GM12878 (cell line): ENCODE results near the gene TTC29. TPM values are rescaled to one million over a fixed set of nuclear protein-coding genes. Genes with fewer than 3 reads are reported as not detected.

Experiments
- ATAC-seq: fragments of 200-7000 bp; cut with Tn5 transposase; 3 replicates; pipeline ENCODE4 v1.9.1; 2020; ENCODE audit warnings: mild to moderate bottlenecking, moderate library complexity
- BruUV-seq: library from RNA; stranded (reverse); fragments of 400-500 nt; replicated peaks from 2 replicates; lab custom pipeline; 2021; lab: Mats Ljungman, UMichigan
- CTCF ChIA-PET: fragments of 300-600 bp; sonication (Branson Sonifier 250); formaldehyde crosslinking; extraction: SDS; loops from one replicate; lab custom pipeline; 2021; ENCODE audit warnings: inconsistent platforms; lab: Yijun Ruan, JAX
- POLR2A ChIA-PET: fragments of 350-600 bp; formaldehyde crosslinking; extraction: SDS; loops from one replicate; lab custom pipeline; 2021; ENCODE audit warnings: inconsistent platforms; lab: Charles Lee
- RAD21 ChIA-PET: fragments of 300-600 bp; sonication (Branson Sonifier 250); formaldehyde crosslinking; loops from one replicate; lab custom pipeline; 2023; ENCODE audit warnings: antibody characterized with exemption; ENCODE audit not compliant: unreplicated experiment; lab: Charles Lee
- SMC1A ChIA-PET: fragments of 300-600 bp; sonication (Branson Sonifier 250); formaldehyde crosslinking; loops from one replicate; lab custom pipeline; 2023; ENCODE audit not compliant: unreplicated experiment, uncharacterized antibody; lab: Charles Lee
- DNase-seq: peaks from one replicate; pipeline ENCODE4 v3.0.0-alpha.2; 2011; ENCODE audit warnings: low read depth, low spot score
- FAIRE-seq: peaks from 3 replicates; lab custom pipeline; 2011; peaks lifted over from hg19 to GRCh38; lab: Jason Lieb, UNC
- H2AFZ ChIP-seq: 2 replicates; pipeline ENCODE4 v1.6.0; 2011; ENCODE audit warnings: low read depth, low read length, control low read depth; ENCODE audit not compliant: control insufficient read depth
- H3K27ac ChIP-seq: 2 replicates; pipeline ENCODE4 v1.5.1; 2011; ENCODE audit warnings: control low read depth; ENCODE audit not compliant: control insufficient read depth, insufficient read depth
- H3K27me3 ChIP-seq, 2 experiments: replicated peaks in 1 of 2; 2 replicates each; pipeline versions ENCODE4 v1.6.0 to v1.6.1; 2011; ENCODE audit warnings: low read length in 1 of 2; ENCODE audit not compliant: control insufficient read depth in 2 of 2, insufficient read depth in 2 of 2
- H3K36me3 ChIP-seq, 2 experiments: 2 replicates each; pipeline ENCODE4 v1.5.1; 2011; ENCODE audit warnings: low read length in 1 of 2; ENCODE audit not compliant: control insufficient read depth in 2 of 2, insufficient read depth in 2 of 2
- H3K4me1 ChIP-seq: 2 replicates; pipeline ENCODE4 v1.6.1; 2011; ENCODE audit warnings: mild to moderate bottlenecking, low read length, moderate library complexity, mixed read lengths; ENCODE audit not compliant: control insufficient read depth, insufficient read depth
- H3K4me2 ChIP-seq: 2 replicates; pipeline ENCODE4 v1.6.0; 2011; ENCODE audit warnings: control low read depth; ENCODE audit not compliant: control insufficient read depth, insufficient read depth
- H3K4me3 ChIP-seq: fragments of 200-600 bp; sonication (generic); 2 replicates; pipeline ENCODE4 v1.5.1; 2016
- H3K79me2 ChIP-seq: 2 replicates; pipeline ENCODE4 v1.6.0; 2011; ENCODE audit warnings: low read length; ENCODE audit not compliant: control insufficient read depth, insufficient read depth
- H3K9ac ChIP-seq: 2 replicates; pipeline ENCODE4 v1.8.0; 2011; ENCODE audit warnings: low read length, control low read depth, mixed read lengths; ENCODE audit not compliant: control insufficient read depth, insufficient read depth
- H3K9me3 ChIP-seq: replicated peaks from 3 replicates; pipeline ENCODE4 v1.5.1; 2011; ENCODE audit warnings: mild to moderate bottlenecking, low read length; ENCODE audit not compliant: control insufficient read depth, insufficient read depth
- H4K20me1 ChIP-seq: 2 replicates; pipeline ENCODE4 v1.6.0; 2011; ENCODE audit not compliant: control insufficient read depth, insufficient read depth
- CBX3 ChIP-seq: fragments of 200-600 bp; sonication (generic); IDR thresholded peaks from 2 replicates; pipeline ENCODE4 v1.6.1; 2016; ENCODE audit warnings: low read depth, borderline replicate concordance
- CHD1 ChIP-seq: IDR thresholded peaks from 2 replicates; pipeline ENCODE4 v1.6.1; 2012; ENCODE audit warnings: low read depth, low read length, improper control_type of control experiment
- CHD4 ChIP-seq: fragments of 200-600 bp; sonication (generic); IDR thresholded peaks from 2 replicates; pipeline ENCODE4 v1.6.1; 2016; ENCODE audit warnings: mild to moderate bottlenecking
- CTCF ChIP-seq, 3 experiments: IDR thresholded peaks in 2 of 3; conservative IDR thresholded peaks in 1 of 3; 2 replicates each; pipeline ENCODE4 v1.5.1; 2011; ENCODE audit warnings: low read depth in 3 of 3, low read length in 3 of 3, mild to moderate bottlenecking in 3 of 3, control low read depth in 2 of 3, moderate library complexity in 2 of 3, inconsistent platforms in 1 of 3, mixed read lengths in 1 of 3; ENCODE audit not compliant: control insufficient read depth in 2 of 3, insufficient read depth in 1 of 3; ENCODE audit errors: extremely low read depth in 1 of 3
- MAX ChIP-seq: IDR thresholded peaks from 2 replicates; pipeline ENCODE4 v1.6.1; 2012; ENCODE audit warnings: low read depth, low read length, improper control_type of control experiment
- RBBP5 ChIP-seq: fragments of 200-600 bp; sonication (generic); conservative IDR thresholded peaks from 2 replicates; pipeline ENCODE4 v1.6.1; 2016
- ZBED1 ChIP-seq: IDR thresholded peaks from 2 replicates; pipeline ENCODE4 v1.6.1; 2016; ENCODE audit warnings: borderline replicate concordance
- ZNF384 ChIP-seq: IDR thresholded peaks from 2 replicates; pipeline ENCODE4 v1.6.1; 2012; ENCODE audit warnings: low read depth, mild to moderate bottlenecking, low read length, improper control_type of control experiment, borderline replicate concordance
- ZNF687 ChIP-seq: fragments of 450-650 bp; IDR thresholded peaks from 2 replicates; pipeline ENCODE4 v1.6.1; 2017; ENCODE audit warnings: mild to moderate bottlenecking, moderate library complexity
- WGBS: methylation state at CpG from one replicate; pipeline ENCODE4 v1.1.6; 2016; ENCODE audit warnings: low lambda C conversion rate; ENCODE audit not compliant: insufficient replicate concordance, insufficient coverage; ENCODE audit errors: missing lambda C conversion rate; 5-methylcytosine and 5-hydroxymethylcytosine counted together
- in situ Hi-C: fragments of 300-500 bp; cut with MboI; formaldehyde crosslinking; loops from 9 replicates; pipeline ENCODE4 v1.14.3; 2018; ENCODE audit warnings: mixed read lengths
- intact Hi-C: fragments of 100-400 bp; cut with micrococcal nuclease; formaldehyde crosslinking; loops from one replicate; pipeline ENCODE4 v1.14.2; 2022; ENCODE audit not compliant: unreplicated experiment
- polyA plus RNA-seq, 11 experiments: library from polyadenylated mRNA; depleted of rRNA in 4 of 11; unstranded in 6 of 11; stranded (reverse) in 5 of 11; fragments of >200 nt; fragmentation: Nextera tagmentation in 4 of 11; fragmentation: Illumina TruSeq in 1 of 11; extraction: Ambion mirVana in 4 of 11; extraction: Trizol in 1 of 11; gene quantifications; 1 replicate in 1 of 11; 2 replicates in 10 of 11; pipeline versions ENCODE4 v1.2.1 to v1.2.3, GENCODE V29; 2011 to 2016; ENCODE audit warnings: inconsistent platforms in 2 of 11, missing spikeins in 2 of 11, low read depth in 1 of 11
- total RNA-seq, 4 experiments: library from RNA; depleted of rRNA in 3 of 4; stranded (reverse); fragments of >200 nt in 3 of 4; fragmentation: Illumina TruSeq in 1 of 4; extraction: Trizol in 1 of 4; gene quantifications; 2 replicates each; pipeline versions ENCODE4 v1.2.1 to v1.2.3, GENCODE V29; 2013 to 2021

The TTC29 gene
- total and polyA plus RNA-seq, 10 of the 15 experiments (the other 5 are each of a cell fraction or from before 2014, with no cell fraction given), result not detected

GRCh38 chr4:146834263-146835034 is 111.2 kb downstream of the TTC29 start:
- DNase-seq (no peak), ATAC-seq (no peak), FAIRE-seq (no peak)
- CTCF ChIA-PET, result no interaction called here
- H3K27me3 ChIP-seq, result no peaks in the 10 kb centered on the region
- TF ChIP-seq CHD4 (no peak), RBBP5 (no peak), ZBED1 (no peak), CHD1 (no peak), MAX (no peak), CBX3 (no peak), ZNF687 (no peak), ZNF384 (no peak), CTCF (IDR thresholded peaks at IDR 0.05 in 2 of 3, conservative IDR thresholded peaks at IDR 0.05 in 1 of 3; ENCODE audit: control insufficient read depth in 2 of 3, extremely low read depth in 1 of 3, insufficient read depth in 1 of 3, low read depth in 3 of 3, low read length in 3 of 3) (no peak)
- H3K9me3 ChIP-seq, result no peaks in the 10 kb centered on the region
- H3K79me2 ChIP-seq, result no peaks in the 10 kb centered on the region
- RAD21 ChIA-PET, result no interaction called here
- no TSS peak for BruUV-seq
- H4K20me1 ChIP-seq, result no peaks in the 10 kb centered on the region
- SMC1A ChIA-PET, result no interaction called here
- H3K4me1 ChIP-seq, result no peaks in the 10 kb centered on the region
- no peak overlapping the region for H3K9ac ChIP-seq
- WGBS, result 39% methylated on average over 6 of the region's 6 CpGs
- intact Hi-C loops, result no loop called here
- in situ Hi-C loops, result no loop called here
- no peak overlapping the region for H3K4me3 ChIP-seq
- H3K27ac ChIP-seq, result no peak overlapping the region
- H2AFZ ChIP-seq, result no peak overlapping the region
- POLR2A ChIA-PET, result no interaction called here
- no peak overlapping the region for H3K4me2 ChIP-seq
- no peaks in the 10 kb centered on the region for H3K36me3 ChIP-seq
